T-cell (primary cell): ENCODE measurements around the gene LAMB2. TPM values are rescaled to one million over a fixed set of nuclear protein-coding genes. Genes with fewer than 3 reads are reported as not detected.

ENCODE experiments used
- ATAC-seq, 4 experiments: fragments of 200-7000 bp in 3 of 4; fragments of 150-1000 bp in 1 of 4; cut with Tn5 transposase; replicated peaks in 1 of 4; 1 replicate in 3 of 4; 2 replicates in 1 of 4; pipeline ENCODE4 v1.10.0; 2021; ENCODE audit warnings: moderate library complexity in 3 of 4, mild to moderate bottlenecking in 2 of 4, moderate number of reproducible peaks in 1 of 4
- CTCF ChIA-PET, 2 donors: fragments of 300-600 bp; sonication (Branson Sonifier 250); formaldehyde crosslinking; loops; one replicate each; lab custom pipeline; 2022; ENCODE audit warnings: antibody characterized with exemption in 2 of 2; lab: Charles Lee
- POLR2A ChIA-PET, 2 donors: fragments of 300-600 bp; sonication (Branson Sonifier 250); formaldehyde crosslinking; loops; one replicate each; lab custom pipeline; 2022; ENCODE audit warnings: antibody characterized with exemption in 2 of 2; lab: Charles Lee
- DNase-seq, 35 experiments: peaks; one replicate each; pipeline versions ENCODE4 v3.0.0 to v3.0.0-alpha.2; 2013 to 2023
- H3K27ac ChIP-seq: one replicate; pipeline ENCODE4 v1.5.1; 2013; ENCODE audit warnings: low read length
- H3K27me3 ChIP-seq, 2 experiments: replicated peaks in 1 of 2; 1 replicate in 1 of 2; 2 replicates in 1 of 2; pipeline versions ENCODE4 v1.6.1 to v1.7.0; 2013; ENCODE audit warnings: low read length in 1 of 2, mixed read lengths in 1 of 2; ENCODE audit not compliant: control insufficient read depth in 2 of 2, insufficient read depth in 2 of 2; ENCODE audit errors: extremely low read depth in 1 of 2
- H3K36me3 ChIP-seq, 2 donors: 1 replicate in 1 of 2; 2 replicates in 1 of 2; pipeline versions ENCODE4 v1.6.1 to v1.7.0; 2013; ENCODE audit warnings: low read length in 1 of 2; ENCODE audit not compliant: control insufficient read depth in 2 of 2, insufficient read depth in 1 of 2; ENCODE audit errors: extremely low read depth in 1 of 2
- H3K4me1 ChIP-seq, 2 experiments: 1 replicate in 1 of 2; 2 replicates in 1 of 2; pipeline versions ENCODE4 v1.6.1 to v1.7.0; 2013; ENCODE audit warnings: low read length in 2 of 2, mixed read lengths in 1 of 2; ENCODE audit not compliant: insufficient read depth in 2 of 2, control insufficient read depth in 1 of 2; ENCODE audit errors: extremely low read depth in 1 of 2
- H3K4me3 ChIP-seq, 2 donors: 1 replicate in 1 of 2; 2 replicates in 1 of 2; pipeline versions ENCODE4 v1.5.1 to v1.7.0; 2013; ENCODE audit warnings: mild to moderate bottlenecking in 2 of 2, low read length in 1 of 2, moderate library complexity in 1 of 2; ENCODE audit not compliant: control insufficient read depth in 1 of 2; ENCODE audit errors: extremely low read depth in 1 of 2
- H3K9me3 ChIP-seq: 2 replicates; pipeline ENCODE4 v1.7.0; 2013
- H3K27ac Mint-ChIP-seq, 2 donors: one replicate each; pipeline ENCODE4 v1.8.0; 2020 to 2021; ENCODE audit warnings: mild to moderate bottlenecking in 2 of 2, mixed read lengths in 2 of 2
- H3K27me3 Mint-ChIP-seq, 2 donors: one replicate each; pipeline ENCODE4 v1.8.0; 2021 to 2022; ENCODE audit warnings: mixed read lengths in 2 of 2
- H3K36me3 Mint-ChIP-seq: one replicate; pipeline ENCODE4 v1.8.0; 2021; ENCODE audit warnings: mixed read lengths
- H3K4me1 Mint-ChIP-seq, 3 donors: one replicate each; pipeline ENCODE4 v1.8.0; 2020 to 2022; ENCODE audit warnings: mixed read lengths in 3 of 3, mild to moderate bottlenecking in 1 of 3
- H3K4me3 Mint-ChIP-seq, 3 donors: one replicate each; pipeline ENCODE4 v1.8.0; 2020 to 2022; ENCODE audit warnings: mild to moderate bottlenecking in 3 of 3, mixed read lengths in 3 of 3, moderate library complexity in 3 of 3
- H3K9me3 Mint-ChIP-seq, 3 donors: one replicate each; pipeline ENCODE4 v1.8.0; 2020 to 2022; ENCODE audit warnings: mixed read lengths in 3 of 3
- WGBS: methylation state at CpG from one replicate; pipeline ENCODE4 v1.1.5; 2013; ENCODE audit warnings: missing lambda C conversion rate; ENCODE audit not compliant: insufficient coverage; 5-methylcytosine and 5-hydroxymethylcytosine counted together
- total RNA-seq, 35 experiments: library from RNA in 6 of 35; stranded (reverse) in 6 of 35; fragments of 120-200 nt in 1 of 35; gene quantifications; one replicate each; pipeline versions ENCODE4 v1.2.1 to v1.2.4 and lab custom pipeline; 2013 to 2026

LAMB2 gene
- total RNA-seq, 5 donors from 2014 or later (not counting 1 experiment from before 2014, with no cell fraction given), result 0.25 to 3.7 (median 2.1) TPM

DNA sequence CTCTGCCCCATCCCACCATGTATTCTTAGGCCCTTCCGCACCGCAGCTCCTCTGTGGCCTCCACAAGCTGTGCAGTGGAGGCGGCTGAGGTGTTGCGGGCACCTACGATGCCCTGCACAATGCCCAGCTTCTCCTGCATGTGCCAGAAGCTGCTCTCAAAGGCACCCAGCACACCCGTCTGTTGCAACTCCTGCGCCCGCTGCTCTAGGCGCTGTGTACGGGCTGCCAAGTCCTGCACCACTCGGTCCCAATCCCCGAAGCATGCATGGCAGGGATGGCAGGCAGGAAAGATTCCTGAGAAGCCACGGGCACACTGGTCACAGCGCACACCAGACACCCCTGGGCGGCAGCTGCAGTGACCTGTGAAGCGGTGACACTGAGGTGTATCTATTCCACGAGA, 9.2 kb downstream of the LAMB2 start:
- H3K36me3 ChIP-seq, result peaks cover 0 to 2% of the 10 kb centered on the region in 2 donors
- H3K27ac ChIP-seq, result no peak overlapping the region
- Mint-ChIP-seq H3K27me3 (no peaks in the 10 kb centered on the region), H3K36me3 (peaks cover 5% of the 10 kb centered on the region), H3K9me3 (no peaks in the 10 kb centered on the region), H3K4me1 (peaks cover 14 to 20% (median 17%) of the 10 kb centered on the region in 3 donors), H3K27ac (peak overlapping the region in 1 of 2 donors; percentile 11), H3K4me3 (no peak overlapping the region)
- H3K4me3 ChIP-seq, result no peak overlapping the region
- DNase-seq (no peak), ATAC-seq (no peak)
- POLR2A ChIA-PET, result no interaction called here
- CTCF ChIA-PET, result no interaction called here
- H3K4me1 ChIP-seq, result peaks cover 9 to 29% of the 10 kb centered on the region in 2 experiments
- no peaks in the 10 kb centered on the region for H3K9me3 ChIP-seq
- WGBS, result 91% methylated on average over 17 of the region's 17 CpGs
- H3K27me3 ChIP-seq, result no peaks in the 10 kb centered on the region

GRCh38 chr3:49122886-49123545, 9.8 kb downstream of the LAMB2 start:
- ATAC-seq, result no peak
- Mint-ChIP-seq H3K27ac (peak overlapping the region in 1 of 2 donors; percentile 11), H3K4me3 (no peak overlapping the region), H3K4me1 (peaks cover 14 to 20% (median 18%) of the 10 kb centered on the region in 3 donors), H3K27me3 (no peaks in the 10 kb centered on the region), H3K36me3 (peaks cover 5% of the 10 kb centered on the region), H3K9me3 (no peaks in the 10 kb centered on the region)
- DNase-seq, result no peak
- Histone ChIP-seq H3K27me3 (no peaks in the 10 kb centered on the region), H3K4me3 (no peak overlapping the region), H3K27ac (no peak overlapping the region), H3K4me1 (peaks cover 9 to 33% of the 10 kb centered on the region in 2 experiments), H3K9me3 (no peaks in the 10 kb centered on the region), H3K36me3 (peaks cover 0 to 9% of the 10 kb centered on the region in 2 donors)
- POLR2A ChIA-PET, result interaction anchor here in 1 of 2 donors (0.6 kb wide), 1 partner anchor 347 kb away, joined by 4 read pairs; the partner anchor contains the start of gene DAG1
- 90% methylated on average over 17 of the region's 17 CpGs for WGBS
- CTCF ChIA-PET, result interaction anchor here in 1 of 2 donors (0.5 kb wide), 1 partner anchor 200 kb away, joined by 7 read pairs; no protein-coding TSS in a partner anchor

- peak overlapping the region; percentile 87 to 89 for H3K27ac Mint-ChIP-seq
- H3K4me1 Mint-ChIP-seq, result peaks cover 14 to 22% (median 20%) of the 10 kb centered on the region in 3 donors
- no peaks in the 10 kb centered on the region for H3K9me3 ChIP-seq
- H3K4me3 Mint-ChIP-seq, result peak overlapping the region; percentile 52 to 85 (median 83)
- CTCF ChIA-PET, result no interaction called here
- ATAC-seq, result no peak
- H3K27ac ChIP-seq, result no peak overlapping the region
- no peak for DNase-seq
- peaks cover 9 to 36% of the 10 kb centered on the region in 2 experiments for H3K4me1 ChIP-seq
- no peaks in the 10 kb centered on the region for H3K9me3 Mint-ChIP-seq
- H3K36me3 Mint-ChIP-seq, result peaks cover 9% of the 10 kb centered on the region
- no peak overlapping the region for H3K4me3 ChIP-seq
- H3K27me3 Mint-ChIP-seq, result no peaks in the 10 kb centered on the region
- 94% methylated on average over 7 of the region's 7 CpGs for WGBS
- peaks cover 0 to 14% of the 10 kb centered on the region in 2 donors for H3K36me3 ChIP-seq
- no peaks in the 10 kb centered on the region for H3K27me3 ChIP-seq
- POLR2A ChIA-PET, result interaction anchor here in 1 of 2 donors (0.6 kb wide), 1 partner anchor 348 kb away, joined by 4 read pairs; the partner anchor contains the start of gene DAG1
Measured at GRCh38 chr3:49122451-49122850, 10.4 kb downstream of the LAMB2 start.

- H3K4me1 Mint-ChIP-seq, result peaks cover 14 to 22% (median 20%) of the 10 kb centered on the region in 3 donors
- ChIA-PET POLR2A (no interaction called here), CTCF (no interaction called here)
- H3K9me3 Mint-ChIP-seq, result no peaks in the 10 kb centered on the region
- H3K36me3 Mint-ChIP-seq, result peaks cover 12% of the 10 kb centered on the region
- DNase-seq, result no peak
- Histone ChIP-seq H3K4me3 (no peak overlapping the region), H3K9me3 (no peaks in the 10 kb centered on the region), H3K27me3 (no peaks in the 10 kb centered on the region), H3K27ac (peak overlapping the region; percentile 93), H3K4me1 (peaks cover 9 to 36% of the 10 kb centered on the region in 2 experiments), H3K36me3 (peaks cover 0 to 19% of the 10 kb centered on the region in 2 donors)
- WGBS, result 98% methylated on average over 11 of the region's 12 CpGs
- H3K27me3 Mint-ChIP-seq, result no peaks in the 10 kb centered on the region
- peak overlapping the region; percentile 52 to 85 (median 83) for H3K4me3 Mint-ChIP-seq
- no peak for ATAC-seq
- peak overlapping the region; percentile 87 to 89 for H3K27ac Mint-ChIP-seq
Measured at GRCh38 chr3:49122022-49122421, 10.8 kb downstream of the LAMB2 start.

- H3K9me3 ChIP-seq, result no peaks in the 10 kb centered on the region
- H3K36me3 ChIP-seq, result peaks cover 3 to 27% of the 10 kb centered on the region in 2 donors
- H3K27me3 ChIP-seq, result no peaks in the 10 kb centered on the region
- Mint-ChIP-seq H3K27me3 (no peaks in the 10 kb centered on the region), H3K4me1 (peaks cover 14 to 22% (median 22%) of the 10 kb centered on the region in 3 donors), H3K4me3 (peak overlapping the region; percentile 83 to 85 (median 83)), H3K36me3 (peaks cover 16% of the 10 kb centered on the region), H3K27ac (peak overlapping the region; percentile 87 to 89), H3K9me3 (no peaks in the 10 kb centered on the region)
- H3K27ac ChIP-seq, result peak overlapping the region; percentile 93
- DNase-seq, result peak in 4 of 35 experiments; percentile 5 to 12 (median 7)
- 71% methylated on average over 7 of the region's 17 CpGs for WGBS
- peak overlapping the region; percentile 81 to 95 for H3K4me3 ChIP-seq
- peaks cover 9 to 42% of the 10 kb centered on the region in 2 experiments for H3K4me1 ChIP-seq
- POLR2A ChIA-PET, result interaction anchor here in 1 of 2 donors (0.5 to 1.2 kb wide), 5 partner anchors 17 to 291 kb away, joined by 3 to 17 read pairs (median 3); partner anchors contain the start of genes DALRD3, QRICH1, RHOA and TCTA
- CTCF ChIA-PET, result interaction anchor here in 1 of 2 donors (0.8 to 1.7 kb wide), 5 partner anchors 17 to 133 kb away, joined by 3 to 15 read pairs (median 3); partner anchors contain the start of genes IMPDH2, KLHDC8B and QRICH1
- ATAC-seq, result no peak
Measured at GRCh38 chr3:49121132-49121736, 11.6 kb downstream of the LAMB2 start.
